ENCODE measurements around the gene CELF4.

The CELF4 gene

GRCh38 chr18:37551249-37551648 is 14.3 kb downstream of the CELF4 start:
- DNase-seq (ENCODE audit: low read depth), result no peak
- H3K4me3 ChIP-seq (ENCODE audit: low read depth, low read length), result no peak overlapping the region

GRCh38 chr18:37550118-37550875 is 15.3 kb downstream of the CELF4 start:
- no peak for DNase-seq (ENCODE audit: low read depth)
- no peak overlapping the region for H3K4me3 ChIP-seq (ENCODE audit: low read depth, low read length)

GRCh38 chr18:37548679-37549289 is 16.8 kb downstream of the CELF4 start:
- no peak for DNase-seq (ENCODE audit: low read depth)
- H3K4me3 ChIP-seq (ENCODE audit: low read depth, low read length), result no peak overlapping the region

- no peak for DNase-seq (ENCODE audit: low read depth)
- no peak overlapping the region for H3K4me3 ChIP-seq (ENCODE audit: low read depth, low read length)
Observed at GRCh38 chr18:37547196-37547827, 18.3 kb downstream of the CELF4 start.

GRCh38 chr18:37546651-37547050 is 18.9 kb downstream of the CELF4 start:
- DNase-seq (ENCODE audit: low read depth), result no peak
- no peak overlapping the region for H3K4me3 ChIP-seq (ENCODE audit: low read depth, low read length)

- no peak overlapping the region for H3K4me3 ChIP-seq (ENCODE audit: low read depth, low read length)
- no peak for DNase-seq (ENCODE audit: low read depth)
Observed at GRCh38 chr18:37546272-37546537, 19.4 kb downstream of the CELF4 start.

GRCh38 chr18:37545461-37546271 is 19.9 kb downstream of the CELF4 start:
- H3K4me3 ChIP-seq (ENCODE audit: low read depth, low read length), result no peak overlapping the region

GRCh38 chr18:37544713-37545112 is 20.9 kb downstream of the CELF4 start:
- DNase-seq (ENCODE audit: low read depth), result no peak
- no peak overlapping the region for H3K4me3 ChIP-seq (ENCODE audit: low read depth, low read length)

More at GRCh38 chr18:37545461-37546271, 19.9 kb downstream of the CELF4 start:
- DNase-seq (ENCODE audit: low read depth), result no peak

- DNase-seq (ENCODE audit: low read depth), result no peak
- H3K4me3 ChIP-seq (ENCODE audit: low read depth, low read length), result no peak overlapping the region
Observed at GRCh38 chr18:37544217-37544616, 21.4 kb downstream of the CELF4 start.

GRCh38 chr18:37543321-37543720 is 22.3 kb downstream of the CELF4 start:
- no peak for DNase-seq (ENCODE audit: low read depth)
- no peak overlapping the region for H3K4me3 ChIP-seq (ENCODE audit: low read depth, low read length)

GRCh38 chr18:37541517-37541916 is 24.1 kb downstream of the CELF4 start:
- DNase-seq (ENCODE audit: low read depth), result no peak

GRCh38 chr18:37540424-37541138 is 25.0 kb downstream of the CELF4 start:
- no peak for DNase-seq (ENCODE audit: low read depth)
- no peak overlapping the region for H3K4me3 ChIP-seq (ENCODE audit: low read depth, low read length)

More at GRCh38 chr18:37541517-37541916, 24.1 kb downstream of the CELF4 start:
- no peak overlapping the region for H3K4me3 ChIP-seq (ENCODE audit: low read depth, low read length)

- H3K4me3 ChIP-seq (ENCODE audit: low read depth, low read length), result no peak overlapping the region
- DNase-seq (ENCODE audit: low read depth), result no peak
Observed at GRCh38 chr18:37539236-37539635, 26.4 kb downstream of the CELF4 start.

GRCh38 chr18:37538526-37539205 is 26.9 kb downstream of the CELF4 start:
- no peak overlapping the region for H3K4me3 ChIP-seq (ENCODE audit: low read depth, low read length)
- no peak for DNase-seq (ENCODE audit: low read depth)

- DNase-seq (ENCODE audit: low read depth), result peak; percentile 6
- no peak overlapping the region for H3K4me3 ChIP-seq (ENCODE audit: low read depth, low read length)
Observed at GRCh38 chr18:37537868-37538525, 27.6 kb downstream of the CELF4 start.

GRCh38 chr18:37536656-37537055 is 28.9 kb downstream of the CELF4 start:
- DNase-seq (ENCODE audit: low read depth), result no peak
- no peak overlapping the region for H3K4me3 ChIP-seq (ENCODE audit: low read depth, low read length)

- no peak for DNase-seq (ENCODE audit: low read depth)
- no peak overlapping the region for H3K4me3 ChIP-seq (ENCODE audit: low read depth, low read length)
Observed at GRCh38 chr18:37535968-37536367, 29.6 kb downstream of the CELF4 start.

- DNase-seq (ENCODE audit: low read depth), result no peak
- H3K4me3 ChIP-seq (ENCODE audit: low read depth, low read length), result no peak overlapping the region
Observed at GRCh38 chr18:37534627-37535026, 31.0 kb downstream of the CELF4 start.
